ENCODE results near the gene FNIP1.
"Not testable (repeated sequence)": the region's sequence is repeated elsewhere in the genome, so short reads cannot be mapped to it uniquely, and the experiment has no call there.

Gene FNIP1

DNA sequence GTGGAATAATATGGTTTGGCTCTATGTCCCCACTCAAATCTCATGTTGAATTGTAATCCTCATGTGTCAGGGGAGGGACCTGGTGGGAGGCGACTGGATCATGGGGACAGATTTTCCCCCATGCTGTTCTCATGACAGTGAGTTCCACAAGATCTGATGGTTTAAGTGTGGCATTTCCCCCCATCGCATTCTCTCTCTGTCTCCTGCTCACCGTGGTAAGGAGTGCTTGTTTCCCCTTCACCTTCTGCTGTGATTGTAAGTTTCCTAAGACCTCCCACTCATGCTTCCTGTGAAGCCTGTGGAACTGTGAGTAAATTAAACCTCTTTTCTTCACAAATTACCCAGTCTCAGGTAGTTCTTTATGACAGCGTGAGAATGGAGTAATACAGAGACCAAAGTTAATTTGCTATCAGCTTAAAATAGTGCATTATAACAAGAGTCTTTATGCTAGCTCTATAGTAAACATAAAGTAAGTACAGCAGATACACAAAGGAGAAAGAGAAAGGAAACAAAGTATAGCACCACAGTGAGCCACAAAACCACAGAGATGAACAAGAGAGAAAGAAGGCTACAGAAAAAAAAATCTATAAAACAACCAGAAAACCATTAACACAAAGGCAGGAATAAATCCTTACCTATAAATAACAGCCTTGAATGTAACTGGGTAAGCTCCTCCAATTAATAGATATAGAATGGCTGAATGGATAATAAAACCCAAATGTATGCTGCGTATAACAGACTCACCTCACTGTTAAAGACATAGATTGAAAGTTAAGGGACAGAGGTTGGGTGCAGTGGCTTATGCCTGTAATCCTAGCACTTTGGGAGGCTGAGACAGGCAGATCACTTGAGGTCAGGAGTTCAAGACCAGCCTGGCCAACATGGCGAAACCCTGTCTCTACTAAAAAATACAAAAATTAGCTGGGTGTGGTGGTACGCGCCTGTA is 201.5 kb downstream of the FNIP1 start:
- no peak for DNase-seq

DNA sequence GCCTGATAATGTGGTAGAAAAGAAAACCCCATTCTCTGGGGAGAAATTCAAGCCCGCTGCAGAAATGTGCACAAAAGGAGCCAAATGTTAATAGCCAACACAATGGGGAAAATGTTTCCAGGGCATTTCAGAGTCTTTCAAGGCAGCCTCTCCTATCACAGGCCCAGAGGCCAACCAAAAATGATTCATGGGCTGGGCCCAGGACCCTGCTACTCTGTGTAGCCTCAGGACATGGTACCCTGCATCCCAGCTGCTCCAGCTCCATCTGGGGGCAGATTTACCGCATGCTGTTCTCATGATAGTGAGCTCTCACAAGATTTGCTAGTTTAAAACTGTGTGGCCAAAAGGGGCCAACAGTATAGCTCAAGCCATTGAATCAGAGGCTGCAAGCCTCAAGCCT is 202.9 kb downstream of the FNIP1 start:
- DNase-seq = no peak

DNA sequence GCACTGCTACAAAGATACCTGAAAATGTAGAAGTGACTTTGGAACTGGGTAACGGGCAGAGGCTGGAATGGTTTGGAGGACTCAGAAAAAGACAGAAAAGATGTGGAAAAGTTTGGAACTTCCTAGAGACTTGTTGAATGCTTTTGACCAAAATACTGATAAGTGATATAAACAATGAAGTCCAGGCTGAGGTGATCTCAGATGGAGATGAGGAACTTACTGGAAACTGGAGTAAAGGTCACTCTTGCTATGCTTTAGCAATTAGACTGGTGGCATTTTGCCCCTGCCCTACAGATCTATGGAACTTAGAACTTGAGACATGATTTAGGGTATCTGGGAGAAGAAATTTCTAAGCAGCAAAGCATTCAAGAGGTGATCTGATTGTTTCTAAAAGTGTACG is 203.4 kb downstream of the FNIP1 start:
- DNase-seq = not testable (repeated sequence)
